Skeletal muscle tissue (tissue), 4 donors: ENCODE data around the gene TTC28. TPM values are rescaled to one million over a fixed set of nuclear protein-coding genes. Genes with fewer than 3 reads are reported as not detected.

Experiments
- H3K27ac ChIP-seq: one replicate; pipeline ENCODE4 v1.7.0; 2013; ENCODE audit warnings: mild to moderate bottlenecking, low read depth, low read length, inconsistent platforms
- H3K27me3 ChIP-seq, 3 donors: one replicate each; pipeline ENCODE4 v1.7.0; 2013; ENCODE audit warnings: low read length in 3 of 3; ENCODE audit not compliant: control insufficient read depth in 3 of 3, insufficient read depth in 3 of 3
- H3K36me3 ChIP-seq, 3 donors: one replicate each; pipeline ENCODE4 v1.7.0; 2013; ENCODE audit warnings: low read length in 3 of 3; ENCODE audit not compliant: control insufficient read depth in 3 of 3, insufficient read depth in 3 of 3
- H3K4me1 ChIP-seq, 3 donors: one replicate each; pipeline ENCODE4 v1.7.0; 2013; ENCODE audit warnings: low read length in 3 of 3, mild to moderate bottlenecking in 3 of 3; ENCODE audit not compliant: control insufficient read depth in 3 of 3, insufficient read depth in 3 of 3
- H3K4me3 ChIP-seq, 3 donors: one replicate each; pipeline ENCODE4 v1.7.0; 2013; ENCODE audit warnings: low read length in 3 of 3
- H3K9ac ChIP-seq, 3 donors: one replicate each; pipeline ENCODE4 v1.7.0; 2013; ENCODE audit warnings: low read length in 3 of 3, mild to moderate bottlenecking in 3 of 3, moderate library complexity in 2 of 3, low read depth in 1 of 3
- H3K9me3 ChIP-seq, 3 donors: one replicate each; pipeline ENCODE4 v1.7.0; 2013; ENCODE audit warnings: low read length in 3 of 3; ENCODE audit not compliant: control insufficient read depth in 3 of 3
- total RNA-seq: library from RNA; depleted of rRNA; stranded (reverse); fragments of >200 nt; gene quantifications from one replicate; pipeline ENCODE4 v1.2.3, GENCODE V29; 2014
- donor health status: Osteomylitis.

Gene TTC28
- total RNA-seq, 1 donor from 2014 or later, result 27.1 TPM

- Histone ChIP-seq H3K36me3 (no peaks in the 10 kb centered on the region), H3K27ac (no peak overlapping the region), H3K4me3 (no peak overlapping the region), H3K9ac (no peak overlapping the region), H3K9me3 (no peaks in the 10 kb centered on the region), H3K4me1 (no peaks in the 10 kb centered on the region), H3K27me3 (no peaks in the 10 kb centered on the region)
Measured at GRCh38 chr22:28237112-28237511, 442.5 kb downstream of the TTC28 start.

GRCh38 chr22:28232204-28232603 lies 447.4 kb downstream of the TTC28 start:
- H3K9ac ChIP-seq, result no peak overlapping the region
- no peaks in the 10 kb centered on the region for H3K9me3 ChIP-seq
- peaks cover 0 to 3% (median 0%) of the 10 kb centered on the region in 3 donors for H3K4me1 ChIP-seq
- no peaks in the 10 kb centered on the region for H3K36me3 ChIP-seq
- no peak overlapping the region for H3K27ac ChIP-seq
- H3K27me3 ChIP-seq, result no peaks in the 10 kb centered on the region
- no peak overlapping the region for H3K4me3 ChIP-seq

- Histone ChIP-seq H3K4me1 (peaks cover 0 to 3% (median 0%) of the 10 kb centered on the region in 3 donors), H3K9ac (no peak overlapping the region), H3K27me3 (no peaks in the 10 kb centered on the region), H3K27ac (no peak overlapping the region), H3K36me3 (no peaks in the 10 kb centered on the region), H3K4me3 (no peak overlapping the region), H3K9me3 (no peaks in the 10 kb centered on the region)
Measured at GRCh38 chr22:28231441-28231840, 448.2 kb downstream of the TTC28 start.

- H3K36me3 ChIP-seq, result no peaks in the 10 kb centered on the region
- no peaks in the 10 kb centered on the region for H3K27me3 ChIP-seq
- no peak overlapping the region for H3K4me3 ChIP-seq
- H3K9ac ChIP-seq, result no peak overlapping the region
- no peak overlapping the region for H3K27ac ChIP-seq
- H3K4me1 ChIP-seq, result peaks cover 0 to 3% (median 0%) of the 10 kb centered on the region in 3 donors
- no peaks in the 10 kb centered on the region for H3K9me3 ChIP-seq
Measured at GRCh38 chr22:28230671-28231070, 449.0 kb downstream of the TTC28 start.

GRCh38 chr22:28229566-28230485 lies 449.8 kb downstream of the TTC28 start:
- Histone ChIP-seq H3K9ac (no peak overlapping the region), H3K4me1 (peaks cover 0 to 3% (median 0%) of the 10 kb centered on the region in 3 donors), H3K27ac (no peak overlapping the region)

GRCh38 chr22:28223826-28224225 lies 455.8 kb downstream of the TTC28 start:
- Histone ChIP-seq H3K4me3 (no peak overlapping the region), H3K27me3 (no peaks in the 10 kb centered on the region), H3K4me1 (no peaks in the 10 kb centered on the region), H3K36me3 (no peaks in the 10 kb centered on the region), H3K9ac (no peak overlapping the region), H3K27ac (no peak overlapping the region), H3K9me3 (no peaks in the 10 kb centered on the region)

More at GRCh38 chr22:28229566-28230485, 449.8 kb downstream of the TTC28 start:
- Histone ChIP-seq H3K36me3 (no peaks in the 10 kb centered on the region), H3K4me3 (no peak overlapping the region), H3K27me3 (no peaks in the 10 kb centered on the region), H3K9me3 (no peaks in the 10 kb centered on the region)

- Histone ChIP-seq H3K4me3 (no peak overlapping the region), H3K27me3 (no peaks in the 10 kb centered on the region), H3K9ac (no peak overlapping the region), H3K27ac (no peak overlapping the region), H3K9me3 (no peaks in the 10 kb centered on the region), H3K4me1 (no peaks in the 10 kb centered on the region), H3K36me3 (no peaks in the 10 kb centered on the region)
Measured at GRCh38 chr22:28222976-28223745, 456.5 kb downstream of the TTC28 start.

- Histone ChIP-seq H3K27ac (no peak overlapping the region), H3K36me3 (no peaks in the 10 kb centered on the region), H3K27me3 (no peaks in the 10 kb centered on the region), H3K9me3 (no peaks in the 10 kb centered on the region), H3K4me1 (no peaks in the 10 kb centered on the region), H3K4me3 (no peak overlapping the region), H3K9ac (no peak overlapping the region)
Measured at GRCh38 chr22:28222571-28222970, 457.1 kb downstream of the TTC28 start.

GRCh38 chr22:28222052-28222451 lies 457.6 kb downstream of the TTC28 start:
- H3K4me3 ChIP-seq, result no peak overlapping the region
- no peaks in the 10 kb centered on the region for H3K36me3 ChIP-seq
- H3K27ac ChIP-seq, result no peak overlapping the region

More at GRCh38 chr22:28222052-28222451, 457.6 kb downstream of the TTC28 start:
- no peaks in the 10 kb centered on the region for H3K4me1 ChIP-seq
- no peak overlapping the region for H3K9ac ChIP-seq
- no peaks in the 10 kb centered on the region for H3K27me3 ChIP-seq
- no peaks in the 10 kb centered on the region for H3K9me3 ChIP-seq
